ENCODE measurements around the gene ZNF778.

Gene ZNF778

DNA sequence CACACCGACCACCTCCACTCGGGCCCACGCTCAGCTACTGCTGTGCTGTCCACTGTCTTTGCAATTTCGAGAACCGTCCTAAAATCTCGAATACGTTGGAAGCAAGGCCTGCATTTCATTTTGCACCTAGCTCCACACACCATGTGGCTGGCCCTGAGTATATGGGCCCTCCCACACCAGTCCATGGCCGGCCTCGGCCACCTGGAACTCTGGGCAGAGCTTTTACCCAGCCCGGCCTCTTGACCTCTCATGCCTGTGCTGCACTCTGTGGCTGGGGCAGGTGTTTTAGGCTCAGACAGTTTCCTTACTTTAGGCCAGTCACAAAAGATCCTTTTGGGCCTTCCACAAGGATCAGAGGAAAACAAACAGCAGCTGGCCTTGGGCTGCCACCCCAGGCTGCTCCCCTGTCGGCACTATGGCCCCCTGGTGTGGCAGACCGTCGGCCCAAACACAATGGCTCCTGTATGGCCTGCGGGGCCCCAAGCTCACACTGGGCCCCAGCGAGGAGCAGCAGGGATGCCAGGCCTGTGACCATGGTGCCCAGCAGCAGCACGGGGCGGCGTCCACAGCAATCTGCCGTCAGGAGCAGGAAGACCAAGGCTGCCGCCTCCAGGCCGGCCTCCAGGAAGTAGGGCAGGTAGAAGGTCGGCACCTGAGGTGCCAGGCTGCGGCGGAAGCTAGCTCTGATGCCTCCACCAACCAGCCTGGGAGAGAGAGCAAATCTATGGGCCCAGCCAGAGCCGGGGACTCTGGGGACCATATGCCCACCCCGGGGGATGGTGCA, 19.7 kb upstream of the ZNF778 start:
- Histone ChIP-seq H3K36me3 (ENCODE audit: control insufficient read depth in 2 of 2, insufficient read depth in 2 of 2, low read length in 2 of 2) (no peaks in the 10 kb centered on the region), H3K27ac (ENCODE audit: low read length) (no peak overlapping the region), H3K27me3 (ENCODE audit: control insufficient read depth in 1 of 2, insufficient read depth in 2 of 2, low read length in 2 of 2) (peaks cover 25 to 31% of the 10 kb centered on the region in 2 donors), H3K9me3 (ENCODE audit: control insufficient read depth in 2 of 2, low read length in 2 of 2) (peaks cover 2 to 4% of the 10 kb centered on the region in 2 donors), H3K4me3 (ENCODE audit: low read length in 2 of 2) (no peak overlapping the region), H3K4me1 (ENCODE audit: control insufficient read depth, insufficient read depth, low read length) (peaks cover 8% of the 10 kb centered on the region), H3K9ac (ENCODE audit: low read length in 2 of 2) (no peak overlapping the region)

DNA sequence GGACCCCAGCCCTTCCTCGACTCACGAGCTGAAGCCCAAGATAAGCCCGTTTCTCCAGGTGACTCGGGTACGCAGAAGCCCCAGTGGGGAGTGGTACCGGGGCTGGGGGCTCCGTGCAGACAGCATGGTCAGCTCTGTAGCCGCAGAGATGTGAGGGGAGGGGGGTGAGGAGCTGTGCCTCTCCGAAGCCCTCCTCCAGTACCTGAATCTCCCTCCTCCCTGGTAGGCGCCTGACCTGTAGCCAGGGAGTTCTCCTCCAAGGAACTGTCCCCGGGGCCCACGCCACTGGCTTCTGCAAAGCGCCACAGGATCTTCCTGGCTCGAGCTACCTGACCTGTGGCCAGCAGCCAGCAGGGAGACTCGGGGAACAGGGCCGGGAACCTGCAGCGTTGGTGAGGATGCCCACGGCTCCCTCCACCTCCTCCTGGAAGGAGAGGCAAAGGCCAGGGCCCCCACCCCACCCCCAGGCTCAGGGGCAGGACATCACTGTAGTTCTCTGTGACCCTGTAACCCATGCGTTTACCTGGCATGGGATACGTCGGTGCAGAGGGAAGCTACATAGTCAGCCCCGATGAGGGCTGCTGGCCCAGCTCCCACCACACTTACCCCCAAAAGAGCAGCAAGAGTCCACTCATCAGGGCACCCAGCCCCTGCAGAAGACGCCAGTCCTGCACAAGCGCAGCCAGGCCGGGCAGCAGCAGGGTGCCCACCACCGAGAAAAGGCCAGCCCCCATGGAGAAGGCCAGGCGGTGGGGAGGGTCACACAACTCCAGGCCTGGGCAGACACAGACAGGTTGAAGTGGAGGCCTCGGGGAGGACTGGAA, 18.9 kb upstream of the ZNF778 start:
- Histone ChIP-seq H3K4me1 (ENCODE audit: control insufficient read depth, insufficient read depth, low read length) (peaks cover 8% of the 10 kb centered on the region), H3K4me3 (ENCODE audit: low read length in 2 of 2) (no peak overlapping the region), H3K9me3 (ENCODE audit: control insufficient read depth in 2 of 2, low read length in 2 of 2) (peaks cover 2 to 4% of the 10 kb centered on the region in 2 donors), H3K27me3 (ENCODE audit: control insufficient read depth in 1 of 2, insufficient read depth in 2 of 2, low read length in 2 of 2) (peaks cover 29 to 36% of the 10 kb centered on the region in 2 donors), H3K9ac (ENCODE audit: low read length in 2 of 2) (no peak overlapping the region), H3K36me3 (ENCODE audit: control insufficient read depth in 2 of 2, insufficient read depth in 2 of 2, low read length in 2 of 2) (no peaks in the 10 kb centered on the region), H3K27ac (ENCODE audit: low read length) (no peak overlapping the region)

- H3K9me3 ChIP-seq (ENCODE audit: control insufficient read depth in 2 of 2, low read length in 2 of 2): peaks cover 2 to 4% of the 10 kb centered on the region in 2 donors
- no peak overlapping the region for H3K27ac ChIP-seq (ENCODE audit: low read length)
- no peak overlapping the region for H3K4me3 ChIP-seq (ENCODE audit: low read length in 2 of 2)
- no peak overlapping the region for H3K9ac ChIP-seq (ENCODE audit: low read length in 2 of 2)
- no peaks in the 10 kb centered on the region for H3K36me3 ChIP-seq (ENCODE audit: control insufficient read depth in 2 of 2, insufficient read depth in 2 of 2, low read length in 2 of 2)
- H3K27me3 ChIP-seq (ENCODE audit: control insufficient read depth in 1 of 2, insufficient read depth in 2 of 2, low read length in 2 of 2): peaks cover 31 to 36% of the 10 kb centered on the region in 2 donors
- peaks cover 8% of the 10 kb centered on the region for H3K4me1 ChIP-seq (ENCODE audit: control insufficient read depth, insufficient read depth, low read length)
These were observed 18.0 kb upstream of the ZNF778 start for GRCh38 chr16:89199241-89200123.

- H3K27me3 ChIP-seq (ENCODE audit: control insufficient read depth in 1 of 2, insufficient read depth in 2 of 2, low read length in 2 of 2): peaks cover 31 to 38% of the 10 kb centered on the region in 2 donors
- no peak within 1 kb of the TSS for H3K27ac ChIP-seq (ENCODE audit: low read length)
- H3K4me3 ChIP-seq (ENCODE audit: low read length in 2 of 2): no peak within 1 kb of the TSS
- no peak within 1 kb of the TSS for H3K9ac ChIP-seq (ENCODE audit: low read length in 2 of 2)
- no peaks in the 10 kb centered on the region for H3K36me3 ChIP-seq (ENCODE audit: control insufficient read depth in 2 of 2, insufficient read depth in 2 of 2, low read length in 2 of 2)
- H3K4me1 ChIP-seq (ENCODE audit: control insufficient read depth, insufficient read depth, low read length): peaks cover 8% of the 10 kb centered on the region
- peaks cover 2 to 4% of the 10 kb centered on the region in 2 donors for H3K9me3 ChIP-seq (ENCODE audit: control insufficient read depth in 2 of 2, low read length in 2 of 2)
These were observed 17.2 kb upstream of the ZNF778 start, which contains the start of gene SLC22A31 for GRCh38 chr16:89200124-89200849. TSS of gene SLC22A31 (minus strand) at chr16:89200537. CDS start at chr16:89200501, 36 bp downstream.

DNA sequence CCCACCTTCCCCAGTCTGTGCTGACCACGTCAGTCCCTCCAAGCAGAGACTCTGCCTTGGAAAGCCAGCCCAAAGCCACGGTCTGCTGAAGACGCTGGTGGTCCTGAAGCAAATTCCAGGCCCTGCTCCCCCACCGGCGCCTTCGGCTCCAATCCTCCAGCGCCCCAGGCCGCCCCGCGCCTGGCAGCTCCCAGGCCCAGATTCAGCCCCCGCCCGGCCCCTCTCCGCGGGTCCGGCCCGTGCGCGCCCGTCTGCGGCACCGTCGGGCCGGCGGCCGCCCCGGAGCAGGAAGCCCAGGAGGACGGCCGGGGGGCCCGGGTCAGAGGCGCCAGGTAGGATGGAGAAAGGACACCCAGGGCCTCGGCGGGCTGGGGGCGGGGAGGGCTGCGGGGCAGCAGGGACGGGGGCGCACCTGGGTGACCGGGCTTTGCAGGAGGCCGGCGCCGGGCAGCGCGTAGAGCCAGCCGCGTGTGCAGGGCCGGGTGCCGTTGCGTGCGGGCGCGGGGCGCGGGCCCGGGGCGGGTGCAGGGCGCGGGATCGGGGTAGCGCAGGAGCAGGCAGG, 16.6 kb upstream of the ZNF778 start:
- no peaks in the 10 kb centered on the region for H3K36me3 ChIP-seq (ENCODE audit: control insufficient read depth in 2 of 2, insufficient read depth in 2 of 2, low read length in 2 of 2)
- H3K4me1 ChIP-seq (ENCODE audit: control insufficient read depth, insufficient read depth, low read length): peaks cover 8% of the 10 kb centered on the region
- H3K9ac ChIP-seq (ENCODE audit: low read length in 2 of 2): no peak overlapping the region
- H3K27me3 ChIP-seq (ENCODE audit: control insufficient read depth in 1 of 2, insufficient read depth in 2 of 2, low read length in 2 of 2): peaks cover 31 to 38% of the 10 kb centered on the region in 2 donors
- H3K27ac ChIP-seq (ENCODE audit: low read length): no peak overlapping the region
- no peak overlapping the region for H3K4me3 ChIP-seq (ENCODE audit: low read length in 2 of 2)
- H3K9me3 ChIP-seq (ENCODE audit: control insufficient read depth in 2 of 2, low read length in 2 of 2): peaks cover 2 to 4% of the 10 kb centered on the region in 2 donors

- Histone ChIP-seq H3K4me1 (ENCODE audit: control insufficient read depth, insufficient read depth, low read length) (peaks cover 8% of the 10 kb centered on the region), H3K4me3 (ENCODE audit: low read length in 2 of 2) (no peak overlapping the region), H3K27ac (ENCODE audit: low read length) (no peak overlapping the region), H3K36me3 (ENCODE audit: control insufficient read depth in 2 of 2, insufficient read depth in 2 of 2, low read length in 2 of 2) (no peaks in the 10 kb centered on the region), H3K9me3 (ENCODE audit: control insufficient read depth in 2 of 2, low read length in 2 of 2) (peaks cover 2 to 4% of the 10 kb centered on the region in 2 donors), H3K27me3 (ENCODE audit: control insufficient read depth in 1 of 2, insufficient read depth in 2 of 2, low read length in 2 of 2) (peaks cover 31 to 38% of the 10 kb centered on the region in 2 donors), H3K9ac (ENCODE audit: low read length in 2 of 2) (no peak overlapping the region)
These were observed 15.8 kb upstream of the ZNF778 start for GRCh38 chr16:89201439-89202377.

DNA sequence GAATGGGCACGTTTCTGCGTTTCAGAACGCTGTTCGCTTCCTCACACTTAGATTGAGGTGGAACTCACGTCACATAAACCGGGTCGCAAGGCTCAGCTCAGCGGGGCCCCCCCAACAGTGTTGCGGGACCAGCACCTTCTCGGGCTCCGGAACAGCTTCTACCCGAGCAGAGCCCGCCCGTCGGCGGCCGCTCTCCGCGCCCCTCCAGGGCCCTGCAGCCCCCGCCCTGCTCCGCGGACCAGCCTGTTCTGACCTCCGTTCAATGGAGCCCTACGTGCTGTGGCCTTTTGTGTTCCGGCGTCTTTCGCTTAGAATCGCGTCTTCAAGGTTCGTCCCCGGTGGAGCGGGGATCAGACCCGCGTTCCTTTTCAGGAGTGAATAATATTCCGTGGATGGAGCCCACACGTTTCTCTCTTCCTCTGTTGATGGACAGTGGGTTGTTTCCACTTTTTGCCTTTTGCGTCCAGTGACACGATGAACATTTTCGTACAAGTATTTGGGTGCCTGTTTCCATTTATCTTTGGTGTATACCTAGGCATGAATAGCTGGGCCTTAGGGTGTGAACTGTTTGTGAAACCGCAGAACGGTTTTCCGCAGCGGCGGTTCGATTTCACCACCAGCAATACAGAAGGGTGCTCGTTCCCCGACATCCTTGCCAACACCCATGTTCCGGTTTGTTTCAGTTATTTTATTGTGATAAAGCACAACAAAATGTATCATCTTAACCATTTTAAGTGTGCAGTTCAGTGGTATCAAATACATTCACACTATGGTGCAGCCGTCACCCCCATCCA, 14.9 kb upstream of the ZNF778 start:
- H3K9ac ChIP-seq (ENCODE audit: low read length in 2 of 2): no peak overlapping the region
- H3K36me3 ChIP-seq (ENCODE audit: control insufficient read depth in 2 of 2, insufficient read depth in 2 of 2, low read length in 2 of 2): no peaks in the 10 kb centered on the region
- H3K4me3 ChIP-seq (ENCODE audit: low read length in 2 of 2): no peak overlapping the region
- H3K27me3 ChIP-seq (ENCODE audit: control insufficient read depth in 1 of 2, insufficient read depth in 2 of 2, low read length in 2 of 2): peaks cover 31 to 38% of the 10 kb centered on the region in 2 donors
- peaks cover 8% of the 10 kb centered on the region for H3K4me1 ChIP-seq (ENCODE audit: control insufficient read depth, insufficient read depth, low read length)
- H3K27ac ChIP-seq (ENCODE audit: low read length): no peak overlapping the region
- peaks cover 2 to 4% of the 10 kb centered on the region in 2 donors for H3K9me3 ChIP-seq (ENCODE audit: control insufficient read depth in 2 of 2, low read length in 2 of 2)

- H3K4me3 ChIP-seq (ENCODE audit: low read length in 2 of 2): no peak overlapping the region
- no peaks in the 10 kb centered on the region for H3K36me3 ChIP-seq (ENCODE audit: control insufficient read depth in 2 of 2, insufficient read depth in 2 of 2, low read length in 2 of 2)
- H3K9me3 ChIP-seq (ENCODE audit: control insufficient read depth in 2 of 2, low read length in 2 of 2): no peaks in the 10 kb centered on the region
- H3K27me3 ChIP-seq (ENCODE audit: control insufficient read depth in 1 of 2, insufficient read depth in 2 of 2, low read length in 2 of 2): peaks cover 5% of the 10 kb centered on the region in 2 donors
- no peaks in the 10 kb centered on the region for H3K4me1 ChIP-seq (ENCODE audit: control insufficient read depth, insufficient read depth, low read length)
- no peak overlapping the region for H3K9ac ChIP-seq (ENCODE audit: low read length in 2 of 2)
- no peak overlapping the region for H3K27ac ChIP-seq (ENCODE audit: low read length)
These were observed 9.5 kb upstream of the ZNF778 start for GRCh38 chr16:89207993-89208392.
